HEK293T (cell line): ENCODE data around the gene PRG2.
"Not testable (repeated sequence)": the region's sequence is repeated elsewhere in the genome, so short reads cannot be mapped to it uniquely, and the experiment has no call there.

Experiments used
- CTCF ChIA-PET: fragments of 350-600 bp; formaldehyde crosslinking; extraction: SDS; loops from one replicate; lab custom pipeline; 2021; ENCODE audit warnings: antibody characterized with exemption, inconsistent platforms; lab: Yijun Ruan, JAX
- POLR2A ChIA-PET: fragments of 350-600 bp; formaldehyde crosslinking; extraction: SDS; loops from one replicate; lab custom pipeline; 2020; ENCODE audit warnings: antibody characterized with exemption, inconsistent platforms; lab: Yijun Ruan, JAX
- DNase-seq: peaks from one replicate; pipeline ENCODE4 v3.0.0; 2012; ENCODE audit warnings: mixed read lengths; ENCODE audit errors: extremely low spot score
- ARNT ChIP-seq: fragments of 450-650 bp; IDR thresholded peaks from 2 replicates; pipeline ENCODE4 v1.6.1; 2017; ENCODE audit warnings: mild to moderate bottlenecking
- BHLHE40 ChIP-seq: fragments of 450-650 bp; IDR thresholded peaks from 2 replicates; pipeline ENCODE4 v1.6.1; 2016; ENCODE audit warnings: mild to moderate bottlenecking, moderate library complexity, borderline replicate concordance
- CTBP1 ChIP-seq: fragments of 450-650 bp; IDR thresholded peaks from 2 replicates; pipeline ENCODE4 v1.6.1; 2016; ENCODE audit warnings: borderline replicate concordance
- ELF4 ChIP-seq: fragments of 450-650 bp; IDR thresholded peaks from 2 replicates; pipeline ENCODE4 v1.6.1; 2017; ENCODE audit warnings: antibody characterized with exemption
- FOXA1 ChIP-seq: fragments of 450-650 bp; IDR thresholded peaks from 2 replicates; pipeline ENCODE4 v1.6.1; 2016; ENCODE audit warnings: mild to moderate bottlenecking
- FOXK2 ChIP-seq: fragments of 450-650 bp; IDR thresholded peaks from 2 replicates; pipeline ENCODE4 v1.6.1; 2016; ENCODE audit warnings: mild to moderate bottlenecking
- FOXM1 ChIP-seq: fragments of 450-650 bp; IDR thresholded peaks from 2 replicates; pipeline ENCODE4 v1.6.1; 2017; ENCODE audit warnings: mild to moderate bottlenecking, borderline replicate concordance
- HDGF ChIP-seq: fragments of 450-650 bp; IDR thresholded peaks from 2 replicates; pipeline ENCODE4 v1.6.1; 2017; ENCODE audit warnings: antibody characterized with exemption, borderline replicate concordance
- L3MBTL2 ChIP-seq: fragments of 450-650 bp; conservative IDR thresholded peaks from 2 replicates; pipeline ENCODE4 v1.6.1; 2016; ENCODE audit warnings: mild to moderate bottlenecking
- LEF1 ChIP-seq: fragments of 450-650 bp; IDR thresholded peaks from 2 replicates; pipeline ENCODE4 v1.6.1; 2017; ENCODE audit warnings: mild to moderate bottlenecking, borderline replicate concordance
- NFRKB ChIP-seq: fragments of 450-650 bp; IDR thresholded peaks from 2 replicates; pipeline ENCODE4 v1.6.1; 2016; ENCODE audit warnings: mild to moderate bottlenecking, moderate library complexity
- PKNOX1 ChIP-seq: fragments of 450-650 bp; IDR thresholded peaks from 2 replicates; pipeline ENCODE4 v1.6.1; 2016
- SP1 ChIP-seq: fragments of 450-650 bp; IDR thresholded peaks from 2 replicates; pipeline ENCODE4 v1.6.1; 2017
- SUZ12 ChIP-seq: fragments of 450-650 bp; IDR thresholded peaks from 2 replicates; pipeline ENCODE4 v1.6.1; 2016; ENCODE audit warnings: mild to moderate bottlenecking
- TARDBP ChIP-seq: fragments of 450-650 bp; IDR thresholded peaks from 2 replicates; pipeline ENCODE4 v1.6.1; 2016
- ZNF384 ChIP-seq: fragments of 450-650 bp; IDR thresholded peaks from 2 replicates; pipeline ENCODE4 v1.6.1; 2016

PRG2 gene

GRCh38 chr11:57407010-57407920, 16.8 kb upstream of the PRG2 start:
- DNase-seq: no peak
- ChIA-PET CTCF (no interaction called here), POLR2A (no interaction called here)
- no peak for TF ChIP-seq SUZ12
- no peak for TF ChIP-seq CTBP1
- no peak for TF ChIP-seq FOXM1
- no peak for TF ChIP-seq FOXK2
- TF ChIP-seq ARNT: no peak
- TF ChIP-seq SP1: no peak
- no peak for TF ChIP-seq HDGF
- TF ChIP-seq L3MBTL2: no peak
- no peak for TF ChIP-seq LEF1
- TF ChIP-seq NFRKB: no peak
- no peak for TF ChIP-seq PKNOX1
- no peak for TF ChIP-seq ZNF384
- no peak for TF ChIP-seq FOXA1
- no peak for TF ChIP-seq BHLHE40
- TF ChIP-seq TARDBP: no peak
- TF ChIP-seq ELF4: no peak

- POLR2A ChIA-PET: no interaction called here
- TF ChIP-seq ARNT (no peak), FOXM1 (no peak), FOXK2 (no peak), CTBP1 (no peak), SP1 (no peak), ELF4 (no peak), LEF1 (no peak), ZNF384 (no peak), FOXA1 (no peak), L3MBTL2 (no peak), PKNOX1 (no peak), SUZ12 (no peak), BHLHE40 (no peak)
- no peak for DNase-seq
- CTCF ChIA-PET: no interaction called here
These were observed 16.0 kb upstream of the PRG2 start for GRCh38 chr11:57406337-57406904.

GRCh38 chr11:57405271-57405860, 14.9 kb upstream of the PRG2 start:
- ChIA-PET POLR2A (no interaction called here), CTCF (no interaction called here)
- no peak for DNase-seq
- TF ChIP-seq L3MBTL2 (no peak), FOXM1 (no peak), NFRKB (no peak), SP1 (no peak), SUZ12 (no peak), HDGF (no peak), BHLHE40 (no peak), FOXA1 (no peak), FOXK2 (no peak), LEF1 (no peak), TARDBP (no peak), CTBP1 (no peak), ZNF384 (no peak), PKNOX1 (no peak), ARNT (no peak), ELF4 (no peak)

GRCh38 chr11:57403802-57404147, 13.3 kb upstream of the PRG2 start:
- no peak for TF ChIP-seq HDGF
- TF ChIP-seq ZNF384: no peak
- TF ChIP-seq FOXK2: no peak
- TF ChIP-seq BHLHE40: no peak
- no peak for TF ChIP-seq PKNOX1
- TF ChIP-seq LEF1: no peak
- TF ChIP-seq FOXM1: no peak
- TF ChIP-seq SP1: no peak
- no peak for TF ChIP-seq ELF4
- no peak for TF ChIP-seq SUZ12
- no peak for TF ChIP-seq NFRKB
- no peak for TF ChIP-seq ARNT
- no peak for TF ChIP-seq TARDBP
- TF ChIP-seq CTBP1: no peak
- TF ChIP-seq L3MBTL2: no peak
- no peak for TF ChIP-seq FOXA1
- ChIA-PET POLR2A (no interaction called here), CTCF (no interaction called here)

GRCh38 chr11:57403003-57403801, 12.8 kb upstream of the PRG2 start:
- POLR2A ChIA-PET, DNase-seq, CTCF ChIA-PET: not testable (repeated sequence)

More at GRCh38 chr11:57403802-57404147, 13.3 kb upstream of the PRG2 start:
- DNase-seq: no peak
